Inferior parietal cortex (tissue), 1 donor: ENCODE data around the gene MACC1.

Experiments
- DNase-seq: peaks from one replicate; pipeline ENCODE4 v3.0.0-alpha.2; 2016; ENCODE audit errors: extremely low spot score

The MACC1 gene

DNA sequence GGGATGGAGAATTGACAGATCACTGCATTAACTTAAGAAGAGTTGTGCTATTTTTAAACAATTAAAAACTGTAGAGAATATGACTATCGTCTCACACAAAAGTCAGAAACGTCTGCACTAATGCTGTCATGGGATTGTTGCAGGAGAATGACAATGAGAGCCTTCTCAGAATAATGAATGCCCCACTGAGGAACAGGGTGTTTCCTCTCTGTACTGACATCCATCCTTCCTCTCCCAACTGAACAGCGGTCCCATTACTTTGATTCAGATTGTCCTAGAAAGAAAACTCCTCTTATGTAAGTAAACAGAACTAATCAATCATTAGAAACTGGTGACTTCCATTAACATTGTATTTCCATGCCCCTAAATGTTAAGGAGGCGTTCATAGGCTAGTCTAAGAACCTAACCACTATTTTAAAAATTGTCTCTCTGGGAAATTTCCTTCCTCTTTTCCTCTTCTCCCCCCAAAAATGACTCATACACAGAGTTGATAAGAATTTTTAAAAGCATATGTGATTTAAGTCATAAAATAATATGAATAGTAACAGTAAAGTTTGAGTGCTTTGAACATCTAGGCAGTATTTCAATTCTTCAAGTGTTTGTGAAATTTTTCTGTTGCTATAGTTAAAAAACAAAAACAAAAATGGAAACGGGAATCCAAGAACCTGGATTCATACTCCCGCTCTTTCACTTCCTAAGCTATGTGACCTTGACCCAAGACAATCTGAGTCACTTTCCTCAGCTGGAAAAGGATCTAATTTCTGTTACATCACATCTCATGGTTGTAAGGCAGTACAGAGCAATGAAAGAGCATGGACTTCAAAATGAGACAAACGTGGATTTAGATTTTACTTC, 12.7 kb upstream of the MACC1 start:
- no peak for DNase-seq

GRCh38 chr7:20229081-20229480, 11.9 kb upstream of the MACC1 start:
- DNase-seq: no peak

- no peak for DNase-seq
These were observed 11.5 kb upstream of the MACC1 start for GRCh38 chr7:20228654-20229053.

GRCh38 chr7:20227291-20227795, 10.2 kb upstream of the MACC1 start:
- DNase-seq: no peak

DNA sequence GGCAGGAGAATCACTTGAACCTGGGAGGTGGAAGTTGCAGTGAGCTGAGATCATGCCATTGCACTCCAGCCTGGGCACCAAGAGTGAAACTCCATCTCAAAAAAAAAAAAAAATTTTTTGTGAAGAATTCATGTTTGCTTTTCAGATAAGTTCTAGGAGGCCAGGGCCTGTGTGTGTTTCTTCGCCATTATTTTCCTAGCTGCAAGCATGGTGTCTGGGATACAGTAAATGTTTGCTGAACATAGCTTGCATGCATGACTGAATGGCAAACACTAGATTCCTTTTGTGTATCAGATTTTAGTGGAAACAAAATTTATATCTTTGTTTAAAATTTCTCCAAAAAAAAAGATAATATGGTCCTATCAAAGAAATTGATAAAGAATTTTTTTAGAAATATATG, 9.7 kb upstream of the MACC1 start:
- DNase-seq: no peak

DNA sequence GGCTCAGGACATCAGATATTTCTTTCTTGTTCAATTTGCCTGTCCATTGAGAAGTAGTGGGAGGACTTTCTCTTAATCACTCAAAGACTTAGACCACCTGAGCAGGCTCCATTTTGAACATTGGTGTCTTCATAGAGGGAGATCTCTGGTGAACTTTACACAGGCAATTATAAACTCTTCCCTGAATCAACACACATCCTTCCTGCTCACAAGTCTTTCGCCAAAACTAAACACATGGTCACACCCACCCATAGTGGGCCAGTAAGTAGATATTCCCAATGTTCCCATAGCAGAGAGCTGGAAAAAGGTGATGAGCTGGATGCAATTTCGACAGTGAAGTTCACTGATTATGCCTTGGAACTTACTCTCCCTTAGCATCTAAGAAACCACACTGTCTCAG, 8.2 kb upstream of the MACC1 start:
- DNase-seq: no peak

DNA sequence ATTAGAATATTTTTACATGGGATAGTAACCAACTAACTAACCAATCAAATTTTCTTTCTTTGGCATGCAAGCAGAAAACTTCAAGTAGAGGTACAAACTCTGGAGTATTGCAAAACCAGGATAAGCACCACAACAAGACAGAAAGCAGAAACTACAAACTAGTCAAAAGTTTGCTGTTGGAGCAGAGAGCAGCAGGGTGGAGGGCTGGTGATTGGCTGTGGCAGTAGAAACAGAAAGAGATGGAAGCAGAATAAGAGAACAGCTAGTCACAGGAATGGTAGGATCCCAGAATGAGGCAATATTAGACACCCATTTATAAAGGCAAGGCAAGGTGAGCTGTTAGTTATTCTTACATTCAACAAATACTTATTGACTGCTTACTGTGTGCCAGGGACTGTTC, 6.8 kb upstream of the MACC1 start:
- no peak for DNase-seq

DNA sequence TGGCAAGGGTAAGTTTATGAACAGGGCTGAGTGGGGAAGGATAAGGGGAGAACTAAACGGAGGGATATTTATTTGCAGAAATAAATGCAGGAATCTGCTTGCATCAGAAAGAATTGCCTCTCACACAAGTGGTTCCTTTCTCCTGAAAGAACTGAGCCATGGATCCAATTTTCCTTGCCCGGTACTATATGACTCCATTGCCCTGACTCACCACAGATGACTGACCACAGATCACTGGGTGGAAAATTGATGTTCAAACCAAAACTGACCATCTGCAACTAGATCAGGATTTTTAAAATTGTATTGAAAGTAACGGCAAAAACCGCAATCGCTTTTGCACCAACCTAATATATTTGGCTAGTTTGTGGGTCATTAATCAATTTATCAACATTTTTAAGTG, 6.2 kb upstream of the MACC1 start:
- DNase-seq: no peak

GRCh38 chr7:20222219-20222828, 5.1 kb upstream of the MACC1 start:
- no peak for DNase-seq

- no peak for DNase-seq
These were observed 3.9 kb upstream of the MACC1 start for GRCh38 chr7:20220921-20221547.

DNA sequence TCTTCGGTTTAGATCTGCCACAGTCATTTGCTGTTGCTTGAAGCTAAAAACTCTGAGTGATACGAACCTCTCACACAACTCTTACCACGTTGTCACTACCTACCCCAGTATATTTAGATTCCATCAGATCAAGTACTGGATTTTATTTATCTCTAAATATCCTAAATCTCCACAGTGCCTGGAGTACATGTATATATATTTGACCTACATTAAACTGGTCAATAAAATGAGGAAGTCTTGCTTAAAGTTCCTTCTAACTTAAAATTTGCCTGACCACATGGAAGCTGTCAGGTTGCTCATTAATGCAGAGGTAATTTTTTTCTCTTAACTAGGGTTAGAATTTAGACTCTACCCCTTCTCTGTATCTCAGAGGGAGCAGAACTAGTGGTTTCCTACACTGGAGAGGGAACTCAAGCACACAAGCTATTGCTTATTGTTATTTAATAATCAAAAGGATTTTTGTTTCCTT, 3.1 kb upstream of the MACC1 start:
- DNase-seq: no peak

DNA sequence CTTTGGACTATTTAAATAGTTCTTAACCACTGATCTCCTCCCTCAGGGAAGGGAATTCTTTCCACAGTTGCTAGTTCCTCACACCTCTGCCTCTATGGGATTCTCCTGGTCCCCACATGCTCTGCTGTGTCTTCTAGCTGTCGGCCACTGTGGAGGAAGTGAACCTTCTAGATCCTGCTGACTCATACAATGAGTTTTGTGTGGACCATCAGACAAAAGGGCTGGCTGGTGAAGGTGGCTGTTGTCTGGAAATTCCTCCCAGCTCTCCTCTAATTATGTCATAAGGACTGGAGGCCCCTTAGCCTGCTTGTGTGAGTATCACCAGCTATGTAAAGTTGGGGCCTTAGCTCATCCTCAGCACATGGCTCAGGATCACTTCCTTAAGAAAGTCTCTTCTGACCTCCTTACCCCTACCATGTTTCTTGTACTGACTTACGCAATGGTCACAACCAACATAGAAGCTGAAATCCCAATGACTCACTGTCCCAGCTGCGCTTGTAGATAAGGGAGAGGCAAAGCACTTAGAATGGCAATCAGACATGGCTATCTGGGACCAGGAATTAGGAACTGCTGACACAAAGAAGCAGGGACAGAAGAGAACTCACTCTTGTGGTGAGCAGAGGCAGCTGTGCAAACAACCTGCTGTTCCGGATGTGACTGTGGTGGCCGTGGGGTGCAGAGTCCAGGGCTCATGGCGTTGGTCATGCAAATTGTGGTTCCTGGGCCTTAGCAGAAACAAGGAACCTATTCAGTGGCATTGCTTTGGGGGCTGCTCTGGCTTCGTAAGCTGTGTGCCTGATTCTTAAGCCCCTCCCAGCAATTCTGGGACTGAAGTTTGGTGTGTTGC, 2.5 kb upstream of the MACC1 start:
- DNase-seq: peak; percentile 71

DNA sequence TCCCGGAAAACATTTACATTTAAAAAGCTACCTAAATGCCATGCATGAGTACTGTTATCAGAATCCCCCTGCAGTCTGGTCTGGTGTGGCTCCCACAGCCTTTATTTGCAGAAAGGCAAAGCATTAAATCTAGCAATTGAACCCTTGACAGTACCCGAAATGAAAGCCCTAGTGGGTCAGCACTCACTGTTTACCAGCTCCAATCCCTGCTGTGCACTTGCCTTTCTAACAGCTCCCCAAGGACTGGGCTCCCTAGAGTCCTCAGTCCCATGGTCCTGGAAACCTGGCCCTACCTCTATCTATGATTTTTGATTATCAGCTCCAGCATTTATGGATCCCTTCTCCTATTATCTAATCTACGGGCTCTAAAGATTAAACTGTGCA, 1.9 kb upstream of the MACC1 start:
- DNase-seq: no peak

DNA sequence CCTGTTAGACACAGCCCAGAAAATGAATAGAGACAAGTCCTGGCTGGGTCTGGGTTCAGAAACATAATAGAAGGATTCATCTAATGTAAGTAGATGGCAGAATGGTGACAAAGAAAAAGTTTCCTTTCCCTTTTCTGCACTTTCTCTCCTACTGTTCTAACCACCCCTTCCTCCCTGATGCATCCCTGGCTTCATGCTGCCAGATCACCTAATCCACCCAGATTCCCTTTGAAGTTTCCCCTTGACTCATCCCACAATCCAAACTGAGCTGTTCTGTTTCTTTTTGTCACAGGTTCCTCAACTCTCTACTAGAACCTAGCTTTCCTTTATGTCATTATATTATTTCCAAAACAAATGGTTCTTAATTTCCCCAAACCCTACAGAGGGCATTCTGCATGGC, 1.1 kb upstream of the MACC1 start:
- DNase-seq: no peak

DNA sequence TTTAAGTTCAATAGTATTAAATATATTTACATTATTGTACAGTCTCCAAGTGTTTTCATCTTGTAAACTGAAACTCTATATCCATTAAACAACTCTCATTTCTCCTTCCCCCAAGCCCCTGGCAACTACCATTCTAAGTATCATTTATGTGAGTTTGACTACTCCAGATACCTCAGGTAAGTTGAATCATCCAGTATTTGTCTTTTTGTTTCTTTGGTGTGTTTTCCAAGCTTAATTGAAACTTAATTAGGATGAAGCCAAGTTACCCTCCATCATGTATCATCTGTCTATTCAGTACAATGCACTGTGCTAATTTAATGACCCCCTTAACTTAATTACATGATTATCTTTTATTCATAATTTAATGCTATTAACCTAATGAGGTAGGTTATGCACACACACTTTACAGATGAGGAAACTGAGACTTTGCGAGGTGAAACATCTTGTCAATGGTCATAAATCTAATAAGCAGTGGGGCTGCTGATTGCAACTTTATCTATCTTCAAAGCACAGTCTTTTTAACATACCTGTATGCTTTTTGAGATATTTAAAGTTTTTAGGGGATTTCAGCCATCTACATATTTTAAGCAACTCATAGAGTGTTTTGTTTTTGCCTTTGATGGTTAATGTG, 663 bp downstream of the MACC1 start:
- no peak for DNase-seq

DNA sequence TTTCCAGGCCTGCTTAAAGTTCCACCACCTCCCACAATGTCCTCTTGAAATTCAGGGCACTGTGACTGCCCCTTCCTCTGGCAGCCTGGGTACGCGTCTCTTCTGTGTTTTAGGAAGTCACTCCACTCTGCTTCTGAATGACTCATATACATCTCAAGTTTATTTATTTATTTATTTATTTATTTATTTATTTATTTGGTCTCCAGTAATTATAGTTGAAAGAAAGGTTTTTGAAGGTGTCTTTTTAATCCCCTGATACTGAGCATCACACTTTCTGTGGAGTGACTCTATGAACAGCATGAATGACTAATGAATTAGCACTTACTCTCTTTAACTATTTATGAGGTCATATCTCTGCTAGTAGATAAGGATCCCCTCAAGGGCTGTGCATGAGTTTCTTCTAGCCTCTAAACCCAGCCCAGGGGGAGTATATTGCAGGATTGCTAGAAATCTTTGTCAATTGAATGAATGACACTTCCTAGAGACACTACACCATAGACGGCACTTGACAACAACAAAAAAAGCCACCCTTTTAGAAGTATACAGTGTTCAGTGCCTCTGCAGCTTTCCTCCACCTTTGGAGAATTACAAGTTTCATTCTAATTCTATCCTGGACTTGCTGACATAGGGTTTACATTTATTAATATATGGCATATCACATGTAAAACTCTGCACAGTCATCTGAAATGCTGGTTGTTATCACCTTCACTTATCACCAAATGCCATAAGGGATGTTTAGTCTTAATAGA, 2.1 kb downstream of the MACC1 start:
- DNase-seq: no peak

DNA sequence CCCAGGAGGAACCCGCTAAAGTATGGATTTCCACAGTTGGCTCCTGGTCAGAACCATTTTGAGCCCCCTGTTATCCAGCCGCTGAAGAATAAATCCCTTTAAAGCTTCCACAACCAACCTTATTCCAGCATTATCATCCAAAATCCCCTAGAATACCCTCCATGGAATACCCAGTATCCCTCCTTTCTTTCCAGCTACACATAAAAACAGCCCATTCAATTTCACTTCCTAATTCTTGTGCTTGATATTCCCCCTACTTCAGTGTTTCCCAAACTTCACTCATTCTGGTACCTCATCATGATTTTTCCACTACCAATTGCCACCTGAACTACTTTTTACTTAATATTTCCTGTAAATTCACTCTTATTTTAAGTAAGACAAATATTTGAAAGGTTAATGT, 3.1 kb downstream of the MACC1 start:
- no peak for DNase-seq

- DNase-seq: no peak
These were observed 3.8 kb downstream of the MACC1 start for GRCh38 chr7:20213378-20213777.

DNA sequence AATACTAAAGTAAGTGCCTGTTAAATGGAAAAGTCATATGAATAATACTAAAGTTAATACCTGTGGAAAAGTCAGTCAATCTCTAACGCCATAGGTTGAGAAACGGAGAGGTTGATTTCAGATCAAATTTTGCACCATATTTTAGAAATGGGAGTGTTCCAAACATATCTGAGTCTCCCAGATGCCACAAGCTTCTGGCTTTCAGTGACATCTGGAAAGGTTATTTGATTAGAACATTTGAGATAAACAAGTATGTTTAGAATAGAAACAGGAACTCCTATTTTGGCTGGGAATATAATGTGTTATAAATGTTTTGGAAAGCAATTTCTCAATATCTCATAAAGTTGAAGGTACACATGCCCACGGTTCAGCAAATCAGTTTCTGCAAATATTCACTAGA, 5.8 kb downstream of the MACC1 start:
- DNase-seq: no peak

GRCh38 chr7:20208651-20209307, 8.4 kb downstream of the MACC1 start:
- no peak for DNase-seq
